Esophagus squamous epithelium (tissue), 5 donors: ENCODE results near the gene ZNF787. TPM values are rescaled to one million over a fixed set of nuclear protein-coding genes. Genes with fewer than 3 reads are reported as not detected.
A peak's percentile ranks its signal among the peaks of the same experiment; 100 is the strongest.

ENCODE experiments used
- DNase-seq: peaks from one replicate; lab custom pipeline; 2025; lab: John Stamatoyannopoulos, UW
- H3K27ac ChIP-seq, 4 donors: fragments of 200-600 bp; sonication (generic); one replicate each; pipeline ENCODE4 v1.5.1; 2016 to 2019; ENCODE audit warnings: mild to moderate bottlenecking in 1 of 4
- H3K27me3 ChIP-seq, 4 donors: fragments of 200-600 bp; sonication (generic); 1 replicate in 3 of 4; 2 replicates in 1 of 4; pipeline versions ENCODE4 v1.5.1 to v1.6.0; 2017 to 2021; ENCODE audit warnings: antibody characterized with exemption in 1 of 4
- H3K36me3 ChIP-seq, 3 donors: fragments of 200-600 bp; sonication (generic); one replicate each; pipeline ENCODE4 v1.5.1; 2016 to 2019
- H3K4me1 ChIP-seq, 3 donors: fragments of 200-600 bp; sonication (generic); one replicate each; pipeline ENCODE4 v1.5.1; 2017 to 2019
- H3K4me3 ChIP-seq, 4 donors: fragments of 200-600 bp; sonication (generic); 1 replicate in 3 of 4; 2 replicates in 1 of 4; pipeline ENCODE4 v1.5.1; 2016 to 2019; ENCODE audit warnings: mild to moderate bottlenecking in 2 of 4, moderate library complexity in 1 of 4
- H3K9me3 ChIP-seq, 3 donors: fragments of 200-600 bp; sonication (generic); one replicate each; pipeline ENCODE4 v1.5.1; 2016 to 2019
- POLR2A ChIP-seq, 4 donors: fragments of 450-650 bp; IDR thresholded peaks; one replicate each; pipeline ENCODE4 v1.6.1; 2017; ENCODE audit warnings: antibody characterized with exemption in 4 of 4, mild to moderate bottlenecking in 4 of 4, moderate library complexity in 3 of 4
- WGBS, 2 donors: methylation state at CpG; one replicate each; pipeline ENCODE4 v1.1.5; 2018; 5-methylcytosine and 5-hydroxymethylcytosine counted together
- intact Hi-C: fragments of 100-400 bp; cut with DNase I; formaldehyde crosslinking; loops from one replicate; pipeline ENCODE4 v1.15.0; 2022
- total RNA-seq, 4 donors: library from RNA; depleted of rRNA; stranded (reverse); fragments of >200 nt; gene quantifications; one replicate each; pipeline ENCODE4 v1.1.0, GENCODE V29; 2016
- TF ChIP-seq, protein P1 (sequence below), 6 experiments: fragments of 450-650 bp in 4 of 6; fragments of 200-600 bp in 2 of 6; sonication (generic) in 2 of 6; IDR thresholded peaks; one replicate each; pipeline ENCODE4 v1.5.1; 2016 to 2019; ENCODE audit warnings: antibody characterized with exemption in 6 of 6, mild to moderate bottlenecking in 4 of 6, moderate library complexity in 4 of 6
- donor health status: DM: yes; HTN: yes; CAD: no.

Gene ZNF787
- total RNA-seq, 4 donors from 2014 or later: 9.9 to 21.3 (median 13.1) TPM

DNA sequence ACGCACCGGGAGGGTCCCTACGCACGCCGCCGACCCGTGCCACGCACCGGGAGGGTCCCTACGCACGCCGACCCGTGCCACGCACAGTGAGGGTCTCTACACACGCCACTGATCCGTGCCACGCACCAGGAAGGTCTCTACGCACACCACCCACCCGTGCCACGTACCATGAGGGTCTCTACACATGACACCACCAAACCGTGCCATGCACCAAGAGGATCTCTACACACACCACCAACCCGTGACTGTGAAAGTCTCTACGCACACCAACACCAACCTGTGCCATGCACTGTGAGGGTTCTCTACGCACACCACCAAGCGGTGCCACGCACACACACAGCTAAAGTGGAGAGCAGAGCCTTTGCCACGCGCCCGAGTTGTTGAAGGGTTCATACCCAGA is 16.7 kb downstream of the ZNF787 start:
- H3K36me3 ChIP-seq: peaks cover 10 to 50% (median 13%) of the 10 kb centered on the region in 3 donors
- 85 to 97% methylated on average over 8 to 11 of the region's 29 CpGs for WGBS, 2 donors
- H3K4me1 ChIP-seq: peaks cover 32 to 62% (median 45%) of the 10 kb centered on the region in 3 donors
- no peaks in the 10 kb centered on the region for H3K9me3 ChIP-seq
- peak overlapping the region in 2 of 4 donors; percentile 69 to 84 for H3K27ac ChIP-seq
- no peak for TF ChIP-seq POLR2A (IDR thresholded peaks at IDR 0.05)
- TF ChIP-seq, protein P1, sequence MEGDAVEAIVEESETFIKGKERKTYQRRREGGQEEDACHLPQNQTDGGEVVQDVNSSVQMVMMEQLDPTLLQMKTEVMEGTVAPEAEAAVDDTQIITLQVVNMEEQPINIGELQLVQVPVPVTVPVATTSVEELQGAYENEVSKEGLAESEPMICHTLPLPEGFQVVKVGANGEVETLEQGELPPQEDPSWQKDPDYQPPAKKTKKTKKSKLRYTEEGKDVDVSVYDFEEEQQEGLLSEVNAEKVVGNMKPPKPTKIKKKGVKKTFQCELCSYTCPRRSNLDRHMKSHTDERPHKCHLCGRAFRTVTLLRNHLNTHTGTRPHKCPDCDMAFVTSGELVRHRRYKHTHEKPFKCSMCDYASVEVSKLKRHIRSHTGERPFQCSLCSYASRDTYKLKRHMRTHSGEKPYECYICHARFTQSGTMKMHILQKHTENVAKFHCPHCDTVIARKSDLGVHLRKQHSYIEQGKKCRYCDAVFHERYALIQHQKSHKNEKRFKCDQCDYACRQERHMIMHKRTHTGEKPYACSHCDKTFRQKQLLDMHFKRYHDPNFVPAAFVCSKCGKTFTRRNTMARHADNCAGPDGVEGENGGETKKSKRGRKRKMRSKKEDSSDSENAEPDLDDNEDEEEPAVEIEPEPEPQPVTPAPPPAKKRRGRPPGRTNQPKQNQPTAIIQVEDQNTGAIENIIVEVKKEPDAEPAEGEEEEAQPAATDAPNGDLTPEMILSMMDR (IDR thresholded peaks at IDR 0.05): no peak
- H3K4me3 ChIP-seq: no peak overlapping the region
- intact Hi-C loops: loop anchor here (10.0 kb wide), 1 partner anchor 50 kb away; no protein-coding TSS in a partner anchor
- no peaks in the 10 kb centered on the region for H3K27me3 ChIP-seq
- no peak for DNase-seq

DNA sequence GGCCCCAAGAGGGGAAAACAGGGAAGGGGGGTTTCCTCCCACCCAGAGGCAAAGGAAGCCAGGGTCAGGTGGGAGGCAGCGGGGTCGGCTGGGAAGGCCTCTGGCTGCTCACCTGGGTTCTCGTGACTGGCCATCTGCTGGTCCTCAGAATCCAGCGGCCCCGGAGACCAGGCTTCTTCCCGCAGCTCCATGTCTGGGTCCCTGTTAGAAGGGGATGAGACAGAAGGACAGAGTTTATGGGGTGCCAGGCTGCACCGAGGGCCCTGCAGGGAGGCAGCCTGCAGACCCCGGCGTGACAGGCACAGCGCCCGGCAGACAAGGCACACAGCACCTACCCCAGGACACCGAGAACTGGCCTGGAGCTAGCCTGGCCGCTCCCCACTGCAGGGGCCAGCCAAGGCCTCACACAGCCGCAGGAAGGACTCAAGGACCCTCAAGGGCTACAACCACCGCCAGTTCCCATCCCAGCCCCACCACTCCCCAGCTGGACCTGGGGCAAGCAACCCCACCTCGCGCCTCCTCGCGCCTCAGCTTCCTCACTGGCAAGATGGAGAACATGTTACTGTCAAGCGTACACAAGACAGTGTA is 18.0 kb downstream of the ZNF787 start:
- no peak overlapping the region for H3K27ac ChIP-seq
- H3K4me1 ChIP-seq: peaks cover 19 to 49% (median 32%) of the 10 kb centered on the region in 3 donors
- peaks cover 10 to 62% (median 14%) of the 10 kb centered on the region in 3 donors for H3K36me3 ChIP-seq
- H3K4me3 ChIP-seq: no peak overlapping the region
- intact Hi-C loops: loop anchor here (10.0 kb wide), 1 partner anchor 52 kb away; no protein-coding TSS in a partner anchor
- H3K27me3 ChIP-seq: no peaks in the 10 kb centered on the region
- no CpG with 5 or more reads among the region's 20 CpGs for WGBS, 2 donors
- H3K9me3 ChIP-seq: no peaks in the 10 kb centered on the region
- no peak for DNase-seq
- TF ChIP-seq, protein P1 (IDR thresholded peaks at IDR 0.05): no peak
- TF ChIP-seq POLR2A (IDR thresholded peaks at IDR 0.05): no peak

GRCh38 chr19:56101746-56102535 is 19.2 kb downstream of the ZNF787 start:
- Histone ChIP-seq H3K36me3 (peaks cover 10 to 74% (median 19%) of the 10 kb centered on the region in 3 donors), H3K27ac (no peak overlapping the region), H3K4me3 (no peak overlapping the region), H3K4me1 (peaks cover 12 to 41% (median 21%) of the 10 kb centered on the region in 3 donors), H3K27me3 (no peaks in the 10 kb centered on the region), H3K9me3 (no peaks in the 10 kb centered on the region)
- 81 to 85% methylated on average over 24 to 25 of the region's 34 CpGs for WGBS, 2 donors
- DNase-seq: no peak
- intact Hi-C loops: loop anchor here (10.0 kb wide), 1 partner anchor 53 kb away; no protein-coding TSS in a partner anchor
- TF ChIP-seq POLR2A (IDR thresholded peaks at IDR 0.05): no peak
- TF ChIP-seq, protein P1 (IDR thresholded peaks at IDR 0.05): no peak

GRCh38 chr19:56101095-56101494 is 20.0 kb downstream of the ZNF787 start:
- intact Hi-C loops: loop anchor here (10.0 kb wide), 1 partner anchor 54 kb away; no protein-coding TSS in a partner anchor

More at GRCh38 chr19:56101095-56101494, 20.0 kb downstream of the ZNF787 start:
- no peak for DNase-seq
- WGBS, 2 donors: 81 to 100% methylated on average over 2 to 6 of the region's 25 CpGs
- Histone ChIP-seq H3K9me3 (no peaks in the 10 kb centered on the region), H3K4me1 (peaks cover 8 to 33% (median 13%) of the 10 kb centered on the region in 3 donors), H3K36me3 (peaks cover 10 to 73% (median 19%) of the 10 kb centered on the region in 3 donors), H3K4me3 (no peak overlapping the region), H3K27me3 (no peaks in the 10 kb centered on the region), H3K27ac (no peak overlapping the region)
- TF ChIP-seq POLR2A (IDR thresholded peaks at IDR 0.05): no peak
- TF ChIP-seq, protein P1 (IDR thresholded peaks at IDR 0.05): no peak
